ENCODE results near the gene EPOP. TPM values are rescaled to one million over a fixed set of nuclear protein-coding genes. Genes with fewer than 3 reads are reported as not detected.
A peak's percentile ranks its signal among the peaks of the same experiment; 100 is the strongest.

Gene EPOP
- polyA plus RNA-seq, 1 experiment: 0.17 TPM

DNA sequence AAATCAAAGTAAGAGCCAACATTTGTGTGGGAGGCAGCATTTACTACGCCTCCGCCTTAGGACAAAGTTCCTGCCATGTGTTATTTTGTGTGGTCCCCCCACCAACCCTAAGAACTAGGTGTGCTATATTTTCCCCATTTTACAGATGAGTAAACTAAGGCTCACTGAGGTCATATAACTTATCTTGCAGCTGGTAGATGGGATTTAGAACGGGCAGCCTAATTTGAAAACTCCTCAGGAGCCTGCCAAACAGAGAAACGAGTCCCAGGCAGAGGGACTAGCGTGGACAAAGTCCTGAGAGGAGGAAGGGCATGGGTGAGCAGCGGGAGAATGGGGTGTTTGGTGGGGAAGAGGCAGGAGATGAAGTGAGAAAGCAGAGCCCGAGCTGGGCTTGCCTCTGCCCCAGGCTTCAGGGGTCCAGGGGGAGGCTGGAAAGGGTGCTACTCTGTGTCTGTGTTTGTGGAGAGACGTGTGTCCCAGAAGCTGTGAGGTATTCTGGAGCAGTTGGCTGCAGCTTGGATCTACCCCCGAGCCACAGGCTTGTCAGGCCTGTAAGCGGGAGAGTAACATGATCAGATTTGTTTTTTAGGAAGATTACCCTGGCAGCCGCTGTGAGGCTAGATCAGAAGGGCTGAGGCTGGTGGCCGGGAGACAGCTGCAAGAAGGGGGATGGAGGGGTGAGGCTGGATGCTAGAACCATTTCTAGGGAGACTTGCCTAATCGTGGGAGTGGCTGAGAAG is 35.3 kb upstream of the EPOP start:
- ChIA-PET CTCF (no interaction called here), POLR2A (no interaction called here)
- no peak for DNase-seq (ENCODE audit: low read depth, low spot score)

DNA sequence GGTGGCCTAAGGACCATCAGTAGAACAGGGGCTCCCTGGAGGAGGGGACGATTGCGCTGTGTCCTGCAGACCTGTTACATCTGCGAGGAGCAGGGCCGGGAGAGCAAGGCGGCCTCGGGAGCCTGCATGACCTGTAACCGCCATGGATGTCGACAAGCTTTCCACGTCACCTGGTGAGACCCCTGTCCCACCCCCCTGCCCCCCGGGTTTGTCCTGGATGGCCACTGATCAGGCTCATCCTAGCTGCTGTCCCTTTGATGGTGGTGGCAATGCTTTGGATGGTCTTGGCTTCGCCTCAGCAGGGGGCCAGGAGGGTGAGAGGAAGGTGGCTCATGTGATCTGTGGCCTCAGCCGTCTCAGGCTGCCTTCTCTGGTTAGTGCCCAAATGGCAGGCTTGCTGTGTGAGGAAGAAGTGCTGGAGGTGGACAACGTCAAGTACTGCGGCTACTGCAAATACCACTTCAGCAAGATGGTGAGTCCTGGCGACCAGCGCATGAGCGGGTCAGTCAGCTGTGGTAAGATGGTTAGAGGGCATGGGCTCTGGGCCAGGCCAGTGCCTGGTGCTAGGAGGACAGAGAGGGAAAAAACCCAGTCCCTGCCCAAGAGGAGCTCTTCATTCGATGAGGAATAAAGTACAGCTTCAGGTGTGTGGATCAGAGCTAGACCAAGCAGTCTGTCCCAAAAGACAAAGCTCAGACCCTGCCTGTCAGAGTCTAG is 34.5 kb upstream of the EPOP start:
- TF ChIP-seq, protein P1, sequence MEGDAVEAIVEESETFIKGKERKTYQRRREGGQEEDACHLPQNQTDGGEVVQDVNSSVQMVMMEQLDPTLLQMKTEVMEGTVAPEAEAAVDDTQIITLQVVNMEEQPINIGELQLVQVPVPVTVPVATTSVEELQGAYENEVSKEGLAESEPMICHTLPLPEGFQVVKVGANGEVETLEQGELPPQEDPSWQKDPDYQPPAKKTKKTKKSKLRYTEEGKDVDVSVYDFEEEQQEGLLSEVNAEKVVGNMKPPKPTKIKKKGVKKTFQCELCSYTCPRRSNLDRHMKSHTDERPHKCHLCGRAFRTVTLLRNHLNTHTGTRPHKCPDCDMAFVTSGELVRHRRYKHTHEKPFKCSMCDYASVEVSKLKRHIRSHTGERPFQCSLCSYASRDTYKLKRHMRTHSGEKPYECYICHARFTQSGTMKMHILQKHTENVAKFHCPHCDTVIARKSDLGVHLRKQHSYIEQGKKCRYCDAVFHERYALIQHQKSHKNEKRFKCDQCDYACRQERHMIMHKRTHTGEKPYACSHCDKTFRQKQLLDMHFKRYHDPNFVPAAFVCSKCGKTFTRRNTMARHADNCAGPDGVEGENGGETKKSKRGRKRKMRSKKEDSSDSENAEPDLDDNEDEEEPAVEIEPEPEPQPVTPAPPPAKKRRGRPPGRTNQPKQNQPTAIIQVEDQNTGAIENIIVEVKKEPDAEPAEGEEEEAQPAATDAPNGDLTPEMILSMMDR (IDR thresholded peaks at IDR 0.05; ENCODE audit: low read depth, low read length): no peak
- no peak for DNase-seq (ENCODE audit: low read depth, low spot score)
- ChIA-PET POLR2A (no interaction called here), CTCF (interaction anchor here (0.6 kb wide), 1 partner anchor 21 kb away, joined by 5 read pairs; no protein-coding TSS in a partner anchor)
- Histone ChIP-seq H3K27ac (ENCODE audit: low read depth, low read length) (no peak overlapping the region), H3K4me3 (ENCODE audit: low read depth, low read length) (no peak overlapping the region), H3K27me3 (ENCODE audit: control insufficient read depth, insufficient read depth, low read length) (no peaks in the 10 kb centered on the region), H3K9me3 (ENCODE audit: control insufficient read depth, insufficient read depth, low read length) (no peaks in the 10 kb centered on the region; the same call in 1 of the 2 replicates)

More for the DNA sequence above, 35.3 kb upstream of the EPOP start:
- H3K27me3 ChIP-seq (ENCODE audit: control insufficient read depth, insufficient read depth, low read length): no peaks in the 10 kb centered on the region
- TF ChIP-seq, protein P1 (IDR thresholded peaks at IDR 0.05; ENCODE audit: low read depth, low read length): no peak
- no peak overlapping the region for H3K27ac ChIP-seq (ENCODE audit: low read depth, low read length)
- H3K4me3 ChIP-seq (ENCODE audit: low read depth, low read length): no peak overlapping the region
- H3K9me3 ChIP-seq (ENCODE audit: control insufficient read depth, insufficient read depth, low read length): no peaks in the 10 kb centered on the region

DNA sequence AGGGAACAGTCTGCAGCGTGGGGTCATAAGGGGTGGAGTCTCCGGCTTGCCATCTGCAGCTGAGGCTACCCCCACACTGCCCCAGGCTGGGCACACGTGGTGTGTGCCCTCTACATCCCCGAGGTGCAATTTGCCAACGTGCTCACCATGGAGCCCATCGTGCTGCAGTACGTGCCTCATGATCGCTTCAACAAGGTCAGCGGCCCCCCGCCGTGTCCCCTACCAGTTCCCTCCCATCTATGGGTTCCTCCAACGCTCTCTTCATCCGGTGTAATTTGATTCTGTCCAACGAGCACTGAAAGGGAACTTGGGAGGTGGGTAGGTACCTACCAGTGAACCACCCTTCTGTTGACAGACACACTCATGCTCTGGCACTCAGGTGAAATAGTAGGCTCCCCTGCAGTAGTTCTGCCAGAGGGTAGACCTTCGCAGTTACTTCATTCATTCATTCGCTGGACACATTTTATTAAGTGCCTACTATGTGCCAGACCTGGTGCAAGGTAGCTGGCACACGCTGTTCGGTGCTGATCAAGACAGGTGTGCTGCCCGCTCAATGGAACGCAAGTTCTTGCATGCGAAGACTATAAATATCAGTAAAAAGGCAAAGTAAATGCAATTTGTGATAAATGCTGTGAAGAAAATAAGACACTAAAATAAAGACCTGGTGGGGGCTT is 33.1 kb upstream of the EPOP start:
- Histone ChIP-seq H3K4me3 (ENCODE audit: low read depth, low read length) (no peak overlapping the region), H3K27me3 (ENCODE audit: control insufficient read depth, insufficient read depth, low read length) (no peaks in the 10 kb centered on the region), H3K27ac (ENCODE audit: low read depth, low read length) (no peak overlapping the region), H3K9me3 (ENCODE audit: control insufficient read depth, insufficient read depth, low read length) (no peaks in the 10 kb centered on the region; the same call in 1 of the 2 replicates)
- no peak for DNase-seq (ENCODE audit: low read depth, low spot score)
- ChIA-PET CTCF (no interaction called here), POLR2A (interaction anchor here (0.6 kb wide), 1 partner anchor 360 kb away, joined by 3 read pairs; no protein-coding TSS in a partner anchor)
- TF ChIP-seq, protein P1 (IDR thresholded peaks at IDR 0.05; ENCODE audit: low read depth, low read length): no peak

DNA sequence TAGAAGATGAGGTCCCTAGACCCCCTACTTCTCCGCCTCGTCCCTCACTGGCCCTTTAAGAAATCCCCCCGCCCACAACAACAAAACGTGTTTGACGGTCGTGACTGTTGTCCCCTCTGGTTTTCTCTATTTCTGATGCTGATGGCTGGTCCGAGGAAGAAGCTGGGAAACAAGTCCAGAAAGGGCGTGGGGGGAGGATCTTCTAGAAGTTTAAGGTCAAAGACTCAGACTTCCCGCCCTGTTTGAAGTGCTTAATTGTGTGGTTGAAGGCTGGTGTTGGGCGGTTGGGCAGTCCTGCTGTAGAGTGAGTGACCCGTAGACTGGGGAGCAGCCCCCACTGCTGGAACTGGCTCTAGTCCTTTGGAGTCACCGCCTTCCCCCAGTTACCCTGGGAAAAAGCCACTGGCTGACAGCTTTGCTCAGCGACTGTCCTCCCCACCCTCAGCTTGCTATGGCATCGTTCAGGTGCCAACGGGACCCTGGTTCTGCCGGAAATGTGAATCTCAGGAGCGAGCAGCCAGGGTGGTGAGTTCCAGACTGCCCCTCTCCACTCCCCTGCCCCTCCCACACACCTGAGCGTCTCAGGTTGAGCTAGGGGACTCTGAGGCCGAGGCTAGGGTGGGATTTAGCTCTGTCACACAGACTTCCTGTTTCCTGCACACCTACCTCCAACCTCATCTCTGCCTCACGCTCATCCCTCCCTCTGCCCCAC is 31.9 kb upstream of the EPOP start:
- CTCF ChIA-PET: interaction anchor here (1.0 to 1.1 kb wide), 2 partner anchors 28 to 39 kb away, joined by 3 to 4 read pairs; no protein-coding TSS in a partner anchor
- Histone ChIP-seq H3K4me3 (ENCODE audit: low read depth, low read length) (peak overlapping the region; percentile 69), H3K9me3 (ENCODE audit: control insufficient read depth, insufficient read depth, low read length) (no peaks in the 10 kb centered on the region; the same call in 1 of the 2 replicates), H3K27me3 (ENCODE audit: control insufficient read depth, insufficient read depth, low read length) (no peaks in the 10 kb centered on the region), H3K27ac (ENCODE audit: low read depth, low read length) (no peak overlapping the region)
- TF ChIP-seq, protein P1 (IDR thresholded peaks at IDR 0.05; ENCODE audit: low read depth, low read length): no peak
- DNase-seq (ENCODE audit: low read depth, low spot score): no peak
- POLR2A ChIA-PET: interaction anchor here (0.6 kb wide), 1 partner anchor 43 kb away, joined by 4 read pairs; no protein-coding TSS in a partner anchor
